HepG2 (cell line): Measurements from ENCODE around the gene PPOX. TPM values are rescaled to one million over a fixed set of nuclear protein-coding genes. Genes with fewer than 3 reads are reported as not detected.
A peak's percentile ranks its signal among the peaks of the same experiment; 100 is the strongest.

Source experiments
- CENPT ChIP-seq: sonication (generic); formaldehyde crosslinking; IDR thresholded peaks from 2 replicates; pipeline ENCODE4 v1.8.0; 2022; ENCODE audit warnings: low read depth, mild to moderate bottlenecking, moderate library complexity, missing genetic modification reagents
- JDP2 ChIP-seq: sonication (generic); formaldehyde crosslinking; IDR thresholded peaks from 2 replicates; pipeline ENCODE4 v1.8.1; 2022; ENCODE audit warnings: missing genetic modification reagents, borderline replicate concordance
- RFX3 ChIP-seq: IDR thresholded peaks from 2 replicates; pipeline ENCODE4 v1.6.1; 2016; ENCODE audit warnings: missing biosample characterization, missing genetic modification reagents
- SOX5 ChIP-seq: IDR thresholded peaks from 2 replicates; pipeline ENCODE4 v1.6.1; 2016; ENCODE audit warnings: borderline replicate concordance
- SP4 ChIP-seq: sonication (generic); formaldehyde crosslinking; IDR thresholded peaks from 2 replicates; pipeline ENCODE4 v1.8.1; 2023; ENCODE audit warnings: mild to moderate bottlenecking, missing genetic modification reagents
- SSRP1 ChIP-seq: IDR thresholded peaks from 2 replicates; pipeline ENCODE4 v1.6.1; 2016; ENCODE audit warnings: control low read depth
- U2AF1 ChIP-seq: fragments of 200-400 bp; formaldehyde crosslinking; optimal IDR thresholded peaks from 2 replicates; pipeline ENCODE3; 2017; ENCODE audit warnings: mild to moderate bottlenecking, low read depth, low read length
- ZBTB7A ChIP-seq: sonication (generic); formaldehyde crosslinking; IDR thresholded peaks from 2 replicates; pipeline ENCODE4 v1.8.0; 2022; ENCODE audit warnings: mild to moderate bottlenecking, missing genetic modification reagents
- ZNF12 ChIP-seq: sonication (generic); formaldehyde crosslinking; IDR thresholded peaks from 2 replicates; pipeline ENCODE4 v1.5.0; 2020; ENCODE audit warnings: missing genetic modification reagents
- ZNF501 ChIP-seq: sonication (generic); formaldehyde crosslinking; IDR thresholded peaks from 2 replicates; pipeline ENCODE4 v1.5.1; 2020; ENCODE audit warnings: mild to moderate bottlenecking, moderate library complexity, missing genetic modification reagents
- ZNF605 ChIP-seq: sonication (generic); formaldehyde crosslinking; IDR thresholded peaks from 2 replicates; pipeline ENCODE4 v1.8.0; 2022; ENCODE audit warnings: mild to moderate bottlenecking, missing genetic modification reagents
- ZNF792 ChIP-seq: IDR thresholded peaks from 2 replicates; pipeline ENCODE4 v1.6.1; 2016
- polyA plus RNA-seq, 8 experiments: library from polyadenylated mRNA; depleted of rRNA in 3 of 8; stranded (reverse) in 7 of 8; unstranded in 1 of 8; fragments of >200 nt; fragmentation: Illumina TruSeq in 4 of 8; extraction: Trizol in 4 of 8; gene quantifications; 2 replicates each; pipeline versions ENCODE4 v1.2.1 to v1.2.3, GENCODE V29; 2011 to 2016; ENCODE audit warnings: low read depth in 4 of 8, missing spikeins in 1 of 8, mixed read lengths in 1 of 8; ENCODE audit not compliant: insufficient read depth in 1 of 8
- total RNA-seq, 5 experiments: library from RNA; depleted of rRNA; stranded (reverse); fragments of >200 nt; fragmentation: Illumina TruSeq; extraction: Trizol; gene quantifications; 2 replicates each; pipeline ENCODE4 v1.2.3, GENCODE V29; 2016; ENCODE audit warnings: low read depth in 1 of 5
- TF ChIP-seq, protein P1 (sequence below): sonication (generic); formaldehyde crosslinking; IDR thresholded peaks from 2 replicates; pipeline ENCODE4 v1.4.0; 2020; ENCODE audit warnings: mild to moderate bottlenecking, low read depth, missing genetic modification reagents
- TF ChIP-seq, protein P2 (sequence below): sonication (generic); formaldehyde crosslinking; IDR thresholded peaks from 2 replicates; pipeline ENCODE4 v1.4.0; 2020; ENCODE audit warnings: missing genetic modification reagents
- TF ChIP-seq, protein P3 (sequence below): sonication (generic); formaldehyde crosslinking; IDR thresholded peaks from 2 replicates; pipeline ENCODE4 v1.5.1; 2020; ENCODE audit warnings: missing genetic modification reagents, mild to moderate bottlenecking, borderline replicate concordance
- TF ChIP-seq, protein P4 (sequence below): sonication (generic); formaldehyde crosslinking; conservative IDR thresholded peaks from 2 replicates; pipeline ENCODE4 v1.4.0; 2020; ENCODE audit warnings: missing genetic modification reagents
- TF ChIP-seq, protein P5 (sequence below): sonication (generic); formaldehyde crosslinking; IDR thresholded peaks from 2 replicates; pipeline ENCODE4 v1.5.1; 2020; ENCODE audit warnings: mild to moderate bottlenecking, moderate library complexity, missing genetic modification reagents
- TF ChIP-seq, protein P6 (sequence below): IDR thresholded peaks from 2 replicates; pipeline ENCODE4 v1.6.1; 2012; ENCODE audit warnings: low read length, improper control_type of control experiment

PPOX gene
- total and polyA plus RNA-seq, 2 of the 13 experiments (the other 11 are each of a cell fraction or from before 2014, with no cell fraction given) = 15.5 to 27.7 TPM

DNA sequence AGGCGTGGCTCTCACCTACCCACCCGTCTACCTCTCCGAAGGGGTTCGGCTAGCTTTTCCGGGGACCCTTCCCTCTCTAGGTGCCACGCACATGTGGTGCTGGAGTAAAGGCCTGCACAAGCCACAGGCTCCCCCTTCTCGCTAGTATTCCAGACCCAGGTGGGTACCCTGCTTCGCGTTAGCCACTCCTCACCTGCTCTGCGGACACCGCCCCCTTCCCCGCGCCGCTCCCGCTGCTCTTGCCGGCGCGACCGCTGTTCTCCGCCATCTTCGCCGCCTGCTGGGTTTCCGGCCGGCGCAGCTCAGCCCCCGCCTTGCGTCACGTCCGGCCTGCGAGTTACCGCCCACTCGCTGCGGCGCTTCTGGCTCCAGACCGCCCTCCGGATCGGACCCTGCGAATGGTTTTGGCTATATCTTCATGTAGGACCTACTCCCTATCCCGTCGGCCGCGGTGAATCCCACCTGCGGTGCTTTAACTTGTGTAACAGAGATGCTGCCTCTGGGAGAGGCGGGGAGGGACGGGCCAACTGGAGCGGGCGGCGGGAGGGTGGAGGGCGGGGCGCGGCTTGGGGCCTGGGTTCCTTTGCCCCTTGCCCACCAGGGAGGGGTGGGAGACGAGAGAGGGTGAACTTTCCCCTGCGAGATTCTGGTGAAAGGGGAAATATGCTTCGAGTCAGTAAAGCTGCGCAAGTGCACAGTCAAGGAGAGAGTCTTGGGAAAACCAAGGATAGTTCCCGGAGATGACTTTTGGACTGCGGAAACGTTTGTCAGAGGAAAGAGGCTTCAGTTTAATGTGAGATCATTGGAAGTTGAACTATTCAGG, 48.3 kb upstream of the PPOX start, which contains the start of the genes NIT1 and PFDN2 (continued):
- TF ChIP-seq U2AF1 (no peak), ZNF12 (CRISPR knock-in tag) (0 out of 2 replicates have a peak, but pooled peaks have one; percentile 16), ZNF792 (CRISPR knock-in tag) (peak; percentile 71; the same call in 1 of the 2 replicates), JDP2 (no peak), CENPT (CRISPR knock-in tag) (no peak), SOX5 (CRISPR knock-in tag) (peak; percentile 33; the same call in 1 of the 2 replicates), RFX3 (no peak), ZNF605 (CRISPR knock-in tag) (no peak), SP4 (peak; percentile 87), ZNF501 (peak; percentile 78; the same call in 1 of the 2 replicates), ZBTB7A (CRISPR knock-in tag) (0 out of 2 replicates have a peak, but pooled peaks have one; percentile 59), SSRP1 (CRISPR knock-in tag) (no peak)
- TF ChIP-seq, protein P1, sequence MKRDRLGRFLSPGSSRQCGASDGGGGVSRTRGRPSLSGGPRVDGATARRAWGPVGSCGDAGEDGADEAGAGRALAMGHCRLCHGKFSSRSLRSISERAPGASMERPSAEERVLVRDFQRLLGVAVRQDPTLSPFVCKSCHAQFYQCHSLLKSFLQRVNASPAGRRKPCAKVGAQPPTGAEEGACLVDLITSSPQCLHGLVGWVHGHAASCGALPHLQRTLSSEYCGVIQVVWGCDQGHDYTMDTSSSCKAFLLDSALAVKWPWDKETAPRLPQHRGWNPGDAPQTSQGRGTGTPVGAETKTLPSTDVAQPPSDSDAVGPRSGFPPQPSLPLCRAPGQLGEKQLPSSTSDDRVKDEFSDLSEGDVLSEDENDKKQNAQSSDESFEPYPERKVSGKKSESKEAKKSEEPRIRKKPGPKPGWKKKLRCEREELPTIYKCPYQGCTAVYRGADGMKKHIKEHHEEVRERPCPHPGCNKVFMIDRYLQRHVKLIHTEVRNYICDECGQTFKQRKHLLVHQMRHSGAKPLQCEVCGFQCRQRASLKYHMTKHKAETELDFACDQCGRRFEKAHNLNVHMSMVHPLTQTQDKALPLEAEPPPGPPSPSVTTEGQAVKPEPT (CRISPR knock-in tag) = no peak
- TF ChIP-seq, protein P2, sequence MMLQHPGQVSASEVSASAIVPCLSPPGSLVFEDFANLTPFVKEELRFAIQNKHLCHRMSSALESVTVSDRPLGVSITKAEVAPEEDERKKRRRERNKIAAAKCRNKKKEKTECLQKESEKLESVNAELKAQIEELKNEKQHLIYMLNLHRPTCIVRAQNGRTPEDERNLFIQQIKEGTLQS (CRISPR knock-in tag) = no peak
- TF ChIP-seq, protein P3, sequence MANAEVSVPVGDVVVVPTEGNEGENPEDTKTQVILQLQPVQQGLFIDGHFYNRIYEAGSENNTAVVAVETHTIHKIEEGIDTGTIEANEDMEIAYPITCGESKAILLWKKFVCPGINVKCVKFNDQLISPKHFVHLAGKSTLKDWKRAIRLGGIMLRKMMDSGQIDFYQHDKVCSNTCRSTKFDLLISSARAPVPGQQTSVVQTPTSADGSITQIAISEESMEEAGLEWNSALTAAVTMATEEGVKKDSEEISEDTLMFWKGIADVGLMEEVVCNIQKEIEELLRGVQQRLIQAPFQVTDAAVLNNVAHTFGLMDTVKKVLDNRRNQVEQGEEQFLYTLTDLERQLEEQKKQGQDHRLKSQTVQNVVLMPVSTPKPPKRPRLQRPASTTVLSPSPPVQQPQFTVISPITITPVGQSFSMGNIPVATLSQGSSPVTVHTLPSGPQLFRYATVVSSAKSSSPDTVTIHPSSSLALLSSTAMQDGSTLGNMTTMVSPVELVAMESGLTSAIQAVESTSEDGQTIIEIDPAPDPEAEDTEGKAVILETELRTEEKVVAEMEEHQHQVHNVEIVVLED = peak; percentile 88
- TF ChIP-seq, protein P4, sequence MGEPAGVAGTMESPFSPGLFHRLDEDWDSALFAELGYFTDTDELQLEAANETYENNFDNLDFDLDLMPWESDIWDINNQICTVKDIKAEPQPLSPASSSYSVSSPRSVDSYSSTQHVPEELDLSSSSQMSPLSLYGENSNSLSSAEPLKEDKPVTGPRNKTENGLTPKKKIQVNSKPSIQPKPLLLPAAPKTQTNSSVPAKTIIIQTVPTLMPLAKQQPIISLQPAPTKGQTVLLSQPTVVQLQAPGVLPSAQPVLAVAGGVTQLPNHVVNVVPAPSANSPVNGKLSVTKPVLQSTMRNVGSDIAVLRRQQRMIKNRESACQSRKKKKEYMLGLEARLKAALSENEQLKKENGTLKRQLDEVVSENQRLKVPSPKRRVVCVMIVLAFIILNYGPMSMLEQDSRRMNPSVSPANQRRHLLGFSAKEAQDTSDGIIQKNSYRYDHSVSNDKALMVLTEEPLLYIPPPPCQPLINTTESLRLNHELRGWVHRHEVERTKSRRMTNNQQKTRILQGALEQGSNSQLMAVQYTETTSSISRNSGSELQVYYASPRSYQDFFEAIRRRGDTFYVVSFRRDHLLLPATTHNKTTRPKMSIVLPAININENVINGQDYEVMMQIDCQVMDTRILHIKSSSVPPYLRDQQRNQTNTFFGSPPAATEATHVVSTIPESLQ = no peak
- TF ChIP-seq, protein P5, sequence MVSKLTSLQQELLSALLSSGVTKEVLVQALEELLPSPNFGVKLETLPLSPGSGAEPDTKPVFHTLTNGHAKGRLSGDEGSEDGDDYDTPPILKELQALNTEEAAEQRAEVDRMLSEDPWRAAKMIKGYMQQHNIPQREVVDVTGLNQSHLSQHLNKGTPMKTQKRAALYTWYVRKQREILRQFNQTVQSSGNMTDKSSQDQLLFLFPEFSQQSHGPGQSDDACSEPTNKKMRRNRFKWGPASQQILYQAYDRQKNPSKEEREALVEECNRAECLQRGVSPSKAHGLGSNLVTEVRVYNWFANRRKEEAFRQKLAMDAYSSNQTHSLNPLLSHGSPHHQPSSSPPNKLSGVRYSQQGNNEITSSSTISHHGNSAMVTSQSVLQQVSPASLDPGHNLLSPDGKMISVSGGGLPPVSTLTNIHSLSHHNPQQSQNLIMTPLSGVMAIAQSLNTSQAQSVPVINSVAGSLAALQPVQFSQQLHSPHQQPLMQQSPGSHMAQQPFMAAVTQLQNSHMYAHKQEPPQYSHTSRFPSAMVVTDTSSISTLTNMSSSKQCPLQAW (CRISPR knock-in tag) = peak; percentile 72
- TF ChIP-seq, protein P6, sequence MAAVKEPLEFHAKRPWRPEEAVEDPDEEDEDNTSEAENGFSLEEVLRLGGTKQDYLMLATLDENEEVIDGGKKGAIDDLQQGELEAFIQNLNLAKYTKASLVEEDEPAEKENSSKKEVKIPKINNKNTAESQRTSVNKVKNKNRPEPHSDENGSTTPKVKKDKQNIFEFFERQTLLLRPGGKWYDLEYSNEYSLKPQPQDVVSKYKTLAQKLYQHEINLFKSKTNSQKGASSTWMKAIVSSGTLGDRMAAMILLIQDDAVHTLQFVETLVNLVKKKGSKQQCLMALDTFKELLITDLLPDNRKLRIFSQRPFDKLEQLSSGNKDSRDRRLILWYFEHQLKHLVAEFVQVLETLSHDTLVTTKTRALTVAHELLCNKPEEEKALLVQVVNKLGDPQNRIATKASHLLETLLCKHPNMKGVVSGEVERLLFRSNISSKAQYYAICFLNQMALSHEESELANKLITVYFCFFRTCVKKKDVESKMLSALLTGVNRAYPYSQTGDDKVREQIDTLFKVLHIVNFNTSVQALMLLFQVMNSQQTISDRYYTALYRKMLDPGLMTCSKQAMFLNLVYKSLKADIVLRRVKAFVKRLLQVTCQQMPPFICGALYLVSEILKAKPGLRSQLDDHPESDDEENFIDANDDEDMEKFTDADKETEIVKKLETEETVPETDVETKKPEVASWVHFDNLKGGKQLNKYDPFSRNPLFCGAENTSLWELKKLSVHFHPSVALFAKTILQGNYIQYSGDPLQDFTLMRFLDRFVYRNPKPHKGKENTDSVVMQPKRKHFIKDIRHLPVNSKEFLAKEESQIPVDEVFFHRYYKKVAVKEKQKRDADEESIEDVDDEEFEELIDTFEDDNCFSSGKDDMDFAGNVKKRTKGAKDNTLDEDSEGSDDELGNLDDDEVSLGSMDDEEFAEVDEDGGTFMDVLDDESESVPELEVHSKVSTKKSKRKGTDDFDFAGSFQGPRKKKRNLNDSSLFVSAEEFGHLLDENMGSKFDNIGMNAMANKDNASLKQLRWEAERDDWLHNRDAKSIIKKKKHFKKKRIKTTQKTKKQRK = no peak
